ENCODE results near the gene ADGRV1.

DNA sequence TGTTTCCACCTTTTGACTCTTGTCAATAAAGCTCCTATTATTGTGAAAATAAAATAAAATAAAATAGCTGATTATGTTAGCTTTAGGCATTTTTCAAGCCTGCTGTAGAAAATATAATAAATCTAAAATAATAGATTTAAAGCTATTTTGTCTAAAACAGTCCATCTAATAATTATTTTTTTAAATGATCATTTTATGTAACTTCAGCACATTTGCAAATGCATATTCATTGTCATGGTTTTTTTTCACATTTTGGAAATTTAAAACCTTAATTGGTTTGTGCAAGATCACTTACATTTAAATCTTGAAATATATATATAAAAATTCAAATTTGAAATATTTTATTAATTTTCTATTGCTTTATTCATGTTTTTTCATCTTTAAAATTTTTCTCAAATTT, 159.8 kb downstream of the ADGRV1 start:
- TF ChIP-seq TAF1 (IDR thresholded peaks at IDR 0.05; ENCODE audit: low read depth) (no peak), RAD21 (IDR thresholded peaks at IDR 0.05; ENCODE audit: low read depth) (no peak), EP300 (IDR thresholded peaks at IDR 0.05; ENCODE audit: borderline replicate concordance) (no peak), YY1 (IDR thresholded peaks at IDR 0.05; ENCODE audit: low read depth) (no peak), TEAD4 (IDR thresholded peaks at IDR 0.05) (no peak), CEBPB (IDR thresholded peaks at IDR 0.05) (no peak)
- TF ChIP-seq, protein P1, sequence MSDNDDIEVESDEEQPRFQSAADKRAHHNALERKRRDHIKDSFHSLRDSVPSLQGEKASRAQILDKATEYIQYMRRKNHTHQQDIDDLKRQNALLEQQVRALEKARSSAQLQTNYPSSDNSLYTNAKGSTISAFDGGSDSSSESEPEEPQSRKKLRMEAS (IDR thresholded peaks at IDR 0.05) = no peak
